Breast epithelium (tissue), 3 donors: ENCODE data around the gene ATAD3B.
"Not testable (repeated sequence)": the region's sequence is repeated elsewhere in the genome, so short reads cannot be mapped to it uniquely, and the experiment has no call there.

Experiments used
- CTCF ChIP-seq, 3 donors: fragments of 450-650 bp; IDR thresholded peaks; one replicate each; pipeline ENCODE4 v1.5.1; 2016 to 2017; ENCODE audit warnings: antibody characterized with exemption in 3 of 3, mild to moderate bottlenecking in 3 of 3, moderate library complexity in 3 of 3
- POLR2A ChIP-seq: fragments of 450-650 bp; IDR thresholded peaks from one replicate; pipeline ENCODE4 v1.6.1; 2016; ENCODE audit warnings: antibody characterized with exemption, mild to moderate bottlenecking, moderate library complexity

DNA sequence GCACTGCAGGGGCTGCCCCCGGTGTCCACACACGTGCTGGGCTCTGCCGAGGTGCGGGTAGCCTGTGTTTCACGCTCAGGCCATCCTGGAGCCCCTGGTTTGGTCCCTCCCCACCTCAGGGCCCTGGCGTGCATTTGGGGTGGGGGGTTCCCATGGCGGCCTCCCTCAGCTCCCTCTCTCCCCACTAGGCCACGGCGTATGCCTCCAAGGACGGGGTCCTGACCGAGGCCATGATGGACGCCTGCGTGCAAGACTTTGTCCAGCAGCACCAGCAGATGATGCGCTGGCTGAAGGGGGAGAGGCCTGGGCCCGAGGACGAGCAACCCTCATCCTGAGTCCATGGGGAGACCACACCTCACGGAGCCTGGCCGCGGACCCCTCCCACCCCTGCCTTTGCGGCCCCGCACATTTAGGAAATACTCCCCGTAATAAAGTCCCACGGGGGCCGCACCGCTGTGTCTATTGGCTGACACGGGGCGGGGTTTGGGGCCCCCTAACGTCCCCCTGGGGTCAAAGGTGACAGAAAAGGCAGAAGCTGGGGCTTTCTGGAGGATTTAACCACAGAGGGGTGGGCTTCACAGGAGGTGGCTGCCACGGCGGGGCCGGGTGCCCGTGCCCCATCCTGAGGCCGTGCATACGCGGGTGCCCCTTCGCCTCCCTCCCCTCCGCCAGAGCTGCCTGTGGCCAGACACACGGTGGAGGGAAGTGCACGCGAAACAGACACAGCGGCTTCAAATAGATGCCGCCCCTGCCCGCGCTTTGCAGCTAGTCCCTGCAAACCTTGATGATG lies 3.2 kb upstream of the ATAD3B start:
- not testable (repeated sequence) for TF ChIP-seq CTCF (IDR thresholded peaks at IDR 0.05); POLR2A
